GM21723 (cell line): Measurements from ENCODE around the gene SCRN2.

Experiments
- ATAC-seq: cut with Tn5 transposase; IDR thresholded peaks from one replicate; pipeline ENCODE4 v1.9.1; 2021; ENCODE audit warnings: mild to moderate bottlenecking, moderate library complexity; ENCODE audit not compliant: unreplicated experiment

SCRN2 gene

DNA sequence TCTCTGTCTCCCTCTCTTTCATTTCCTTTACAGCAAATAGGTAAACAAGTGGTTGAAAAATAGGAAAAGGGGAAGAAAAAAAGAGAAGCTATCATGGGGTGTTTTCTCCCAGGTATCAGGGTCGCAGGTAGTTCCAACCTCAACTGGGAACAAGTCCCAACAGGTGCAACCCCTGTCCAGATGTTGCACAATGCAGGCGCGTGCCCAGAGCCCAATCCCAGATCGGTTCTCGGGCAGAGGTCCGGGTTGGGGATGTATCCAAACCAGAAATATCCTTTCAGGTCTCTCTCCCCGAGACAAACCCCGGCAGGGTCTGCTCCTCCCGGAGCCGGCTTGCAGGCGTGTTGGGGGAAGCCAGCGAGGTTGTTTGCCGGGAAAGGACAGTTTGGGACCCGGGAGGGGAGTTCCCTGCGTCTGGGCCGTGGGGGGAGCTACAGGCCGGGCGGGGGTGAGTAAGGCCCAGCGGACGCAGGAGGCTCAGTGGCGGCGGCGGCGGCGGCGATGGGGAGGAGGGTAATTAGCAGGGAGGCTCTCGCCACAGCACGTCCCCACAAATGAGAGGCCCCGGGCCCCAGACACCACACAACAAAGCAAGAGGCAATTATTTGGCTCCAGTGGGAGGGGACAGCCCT is 31.1 kb upstream of the SCRN2 start:
- no peak for ATAC-seq

DNA sequence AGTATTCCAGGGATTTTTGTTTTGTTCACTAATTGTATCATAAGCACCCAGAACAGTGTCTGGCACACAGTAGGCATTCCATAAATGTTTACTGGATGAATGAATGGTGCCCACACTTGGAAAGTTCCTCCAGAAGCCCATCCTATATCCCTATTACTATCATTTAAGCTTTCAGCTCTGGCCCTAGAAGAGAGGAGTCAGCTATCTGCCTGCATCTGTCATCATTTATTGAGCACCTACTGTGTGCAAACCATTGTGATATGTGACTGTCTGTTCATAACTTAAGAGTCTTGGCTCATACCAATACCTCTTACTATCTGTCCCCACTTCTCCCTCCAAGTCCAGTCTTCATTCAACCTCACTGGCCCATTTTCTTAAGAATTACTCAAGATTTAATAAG is 30.0 kb upstream of the SCRN2 start:
- no peak for ATAC-seq

DNA sequence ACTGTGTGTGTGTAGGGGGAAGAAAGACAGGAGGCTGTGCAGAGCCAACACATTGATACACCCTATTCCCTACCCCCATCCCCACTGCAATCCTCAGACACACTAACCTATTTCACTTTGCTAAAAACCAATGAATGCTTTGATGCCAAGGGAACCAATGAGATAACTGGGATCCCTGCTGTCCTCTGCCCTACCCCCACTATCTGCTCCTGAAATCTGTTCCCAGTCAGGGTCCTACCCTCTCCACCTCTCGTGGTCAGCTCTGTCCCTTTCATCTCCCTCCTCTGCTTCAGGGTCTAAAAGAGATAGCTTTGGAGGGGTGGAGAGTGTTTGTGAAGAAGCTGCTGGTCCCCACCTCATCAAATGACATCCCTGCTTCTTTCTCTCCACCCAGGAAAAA is 29.0 kb upstream of the SCRN2 start:
- ATAC-seq = no peak

DNA sequence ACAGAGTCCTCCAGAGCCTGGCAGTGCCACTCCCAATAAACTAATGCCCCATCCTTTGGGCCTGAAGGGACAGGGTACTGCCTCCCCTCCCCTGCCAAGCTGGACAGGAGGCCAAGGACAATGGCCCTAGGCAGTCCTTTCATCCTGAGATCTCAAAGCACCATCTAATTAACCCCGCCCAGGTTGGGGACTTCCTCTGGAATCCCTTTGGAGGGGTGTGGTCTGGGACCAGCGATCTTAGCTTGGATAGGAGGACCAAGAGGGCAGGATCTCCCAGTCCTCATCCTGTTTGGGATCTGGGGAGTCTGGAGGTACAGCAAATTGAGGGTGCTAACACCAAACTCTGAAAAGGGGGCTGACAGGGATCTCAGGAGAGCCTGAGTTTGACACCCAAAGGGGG is 28.0 kb upstream of the SCRN2 start:
- no peak for ATAC-seq

DNA sequence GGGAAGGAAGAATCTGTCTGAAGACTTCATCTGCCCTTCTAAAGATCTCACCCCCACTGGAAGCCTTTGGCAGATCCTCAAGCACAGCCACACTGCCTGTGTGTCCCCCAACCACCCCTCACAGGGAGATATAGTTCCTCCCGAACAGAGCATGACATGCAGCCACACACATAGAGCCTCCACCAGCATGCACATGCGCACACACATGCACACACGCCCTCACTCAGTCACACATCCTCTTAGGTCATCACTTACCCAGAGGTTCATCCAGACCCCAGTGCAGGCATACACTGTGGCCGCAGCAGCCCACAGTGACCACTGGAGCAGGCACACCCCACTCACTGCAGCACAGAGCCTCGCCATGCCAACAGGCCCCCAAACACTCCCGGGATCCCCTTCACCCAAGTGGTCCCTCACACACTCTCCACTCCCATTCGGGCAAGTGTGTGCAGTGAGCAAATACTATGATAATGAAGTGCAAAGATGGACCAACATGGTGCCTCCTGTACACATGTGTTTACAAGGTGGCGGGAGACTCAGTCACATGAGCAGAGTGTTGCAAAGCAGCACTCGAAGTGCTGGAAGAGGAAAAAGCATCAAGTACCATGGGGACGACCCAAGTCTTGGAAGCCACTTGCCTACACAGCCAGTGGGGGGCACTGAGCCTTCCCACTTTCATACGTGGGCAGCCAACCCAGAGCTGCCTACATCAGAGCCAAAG is 26.9 kb upstream of the SCRN2 start:
- ATAC-seq = no peak

DNA sequence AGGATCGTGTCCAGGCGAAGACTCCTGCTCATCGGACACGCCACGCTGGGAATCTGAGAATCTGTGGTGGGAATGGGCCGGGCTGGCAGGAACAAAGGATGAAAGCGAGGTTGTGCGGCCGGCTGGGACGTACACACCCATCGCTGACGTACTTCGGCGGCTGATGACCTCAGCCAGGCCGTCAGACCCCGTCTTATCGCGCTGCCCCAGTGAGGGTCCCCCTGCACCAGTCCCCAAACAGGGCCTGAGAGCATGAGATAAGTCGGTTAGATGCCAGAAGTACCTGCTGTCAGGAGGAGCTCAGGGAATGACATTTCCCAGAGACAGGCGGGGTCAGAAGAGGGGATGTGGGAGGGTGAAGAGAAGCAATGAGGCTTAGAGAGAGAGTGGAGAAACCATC is 25.9 kb upstream of the SCRN2 start:
- ATAC-seq = no peak

DNA sequence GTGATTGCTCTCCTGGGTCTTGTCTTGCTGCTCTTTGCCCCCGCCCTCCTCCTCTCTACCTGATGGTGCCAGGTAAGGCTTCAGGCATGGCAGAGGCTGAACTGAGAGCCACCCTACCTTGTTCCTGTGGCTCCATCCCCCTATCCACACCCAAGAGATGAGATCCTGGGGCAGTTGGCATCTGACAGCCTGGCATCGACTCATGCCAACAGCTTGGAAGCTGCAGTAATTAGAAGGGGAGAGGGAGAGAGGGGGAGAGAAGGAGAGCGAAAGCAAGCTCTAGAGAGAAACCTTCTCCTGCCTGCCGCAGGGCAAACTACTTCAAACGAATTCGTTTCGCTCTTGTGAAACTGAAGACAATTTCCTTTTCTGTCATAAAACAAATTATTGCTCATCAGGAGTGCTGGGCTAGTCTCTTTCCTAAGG is 23.7 kb upstream of the SCRN2 start:
- ATAC-seq = no peak

DNA sequence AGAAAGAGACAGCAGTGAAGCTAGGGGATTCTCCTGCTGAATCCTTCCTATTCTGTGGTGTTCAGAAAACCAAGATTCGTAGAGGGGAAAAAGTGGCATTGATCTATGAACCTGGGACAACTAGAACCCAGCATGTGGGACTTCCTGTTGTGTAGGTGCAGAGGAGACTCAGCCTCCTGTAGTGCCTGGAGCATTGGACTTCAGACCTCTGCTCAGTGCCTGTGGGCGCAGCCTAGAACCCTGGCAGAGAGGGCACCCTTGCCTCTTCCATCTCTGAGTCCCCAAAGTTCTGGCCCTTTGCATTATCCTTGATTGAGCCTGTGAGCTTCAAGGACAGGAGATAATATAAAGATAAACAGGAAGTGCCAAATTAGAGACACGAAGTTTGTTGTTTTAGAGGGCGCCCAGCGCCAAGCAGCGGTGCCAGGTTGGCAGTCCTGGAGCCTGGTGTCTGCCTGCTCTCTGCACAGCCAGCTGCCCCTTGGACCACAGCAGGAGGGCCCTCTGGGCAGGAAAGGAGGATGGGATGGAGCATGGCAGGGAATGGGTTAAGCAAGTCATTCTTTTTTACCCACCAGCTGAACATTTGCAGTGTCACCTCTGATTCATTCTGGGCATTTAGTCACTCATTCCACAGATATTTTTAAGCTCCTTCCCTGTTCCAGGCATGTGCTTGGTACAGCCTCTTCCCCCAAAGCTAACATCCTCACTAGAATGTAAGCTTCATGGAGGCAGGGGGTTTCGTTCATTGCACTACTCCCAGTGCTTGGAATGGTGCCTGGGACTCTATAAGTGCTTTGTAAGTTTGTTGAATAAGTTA is 21.8 kb upstream of the SCRN2 start:
- no peak for ATAC-seq

DNA sequence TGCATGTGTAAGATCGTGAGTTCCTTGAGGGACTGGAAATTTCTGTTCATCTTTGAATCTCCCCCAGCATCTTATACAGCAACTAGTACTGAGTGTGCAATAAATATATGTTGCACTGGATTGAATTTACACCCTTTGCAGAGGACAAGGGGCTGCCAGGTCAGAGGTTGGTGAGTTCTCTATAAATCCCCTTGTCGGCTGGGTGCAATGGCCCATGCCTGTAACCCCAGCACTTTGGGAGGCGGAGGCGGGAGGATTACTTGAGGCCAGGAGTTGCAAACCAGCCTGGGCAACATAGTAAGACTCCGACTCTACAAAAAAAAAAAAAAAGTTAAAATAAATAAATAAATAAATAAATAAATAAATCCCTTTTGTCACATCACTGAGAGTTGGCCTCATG is 19.3 kb upstream of the SCRN2 start:
- ATAC-seq = no peak

DNA sequence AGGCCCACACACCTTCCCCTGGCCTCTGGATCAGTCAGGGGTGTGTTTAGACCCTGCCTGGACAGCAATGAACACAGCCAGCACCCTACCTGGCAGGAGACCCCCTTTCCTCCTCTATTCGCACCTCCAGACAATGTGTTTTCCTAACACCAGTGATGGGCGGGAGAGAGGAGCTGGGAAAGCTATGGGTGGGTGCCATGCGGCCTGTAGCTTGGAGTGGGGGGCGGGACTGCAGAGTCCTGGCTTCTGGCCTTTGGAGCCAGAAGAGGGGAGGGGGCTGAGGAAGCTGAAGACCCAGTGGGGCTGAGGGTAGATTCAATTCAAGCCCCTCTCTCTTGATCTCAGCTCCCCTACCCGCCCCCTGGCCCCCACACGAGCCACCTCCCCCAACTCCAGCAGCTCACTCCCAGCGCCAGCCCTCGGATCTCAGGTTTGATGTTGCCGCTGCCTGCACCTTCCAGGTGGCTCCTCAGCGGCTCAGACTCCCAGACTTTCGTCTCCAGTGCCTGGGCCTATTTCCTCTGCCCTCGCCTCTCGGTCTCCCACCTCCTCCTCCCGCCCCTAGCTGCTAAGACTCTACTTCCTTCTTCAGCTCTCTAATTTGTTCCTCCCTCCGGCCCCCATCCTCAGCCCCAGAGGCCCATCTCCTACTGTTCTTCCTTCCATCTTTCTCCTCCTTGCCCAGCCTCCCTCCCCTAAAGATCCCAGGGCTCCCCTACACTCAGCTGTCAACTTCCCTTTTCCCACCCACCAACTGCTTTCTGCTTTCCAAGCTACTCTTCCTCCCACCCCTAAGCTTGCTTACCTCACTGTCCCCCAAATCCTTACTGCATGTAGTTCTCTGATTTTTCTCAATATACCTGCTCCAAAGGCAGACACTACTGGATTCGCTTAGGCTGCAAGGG is 16.7 kb upstream of the SCRN2 start:
- no peak for ATAC-seq

DNA sequence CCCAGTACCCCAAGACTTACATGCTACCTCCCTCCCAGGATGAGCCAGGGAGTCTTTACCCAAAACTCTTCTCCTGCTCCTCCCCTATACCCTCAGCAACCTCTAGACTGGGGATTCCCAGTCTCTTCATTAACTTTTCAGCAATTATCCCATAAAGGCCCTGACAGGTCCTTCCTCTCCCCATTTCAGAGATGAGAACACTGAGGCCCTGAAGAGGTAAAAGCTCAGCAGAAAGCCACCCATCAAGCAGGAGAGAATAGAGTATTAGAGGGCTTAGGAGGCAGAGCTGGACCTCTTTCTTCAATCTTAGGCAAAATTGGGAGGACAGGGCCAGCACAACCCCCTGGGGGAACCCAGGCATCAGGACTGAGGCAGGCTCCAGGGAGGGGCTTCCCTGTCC is 15.8 kb upstream of the SCRN2 start:
- ATAC-seq = no peak

DNA sequence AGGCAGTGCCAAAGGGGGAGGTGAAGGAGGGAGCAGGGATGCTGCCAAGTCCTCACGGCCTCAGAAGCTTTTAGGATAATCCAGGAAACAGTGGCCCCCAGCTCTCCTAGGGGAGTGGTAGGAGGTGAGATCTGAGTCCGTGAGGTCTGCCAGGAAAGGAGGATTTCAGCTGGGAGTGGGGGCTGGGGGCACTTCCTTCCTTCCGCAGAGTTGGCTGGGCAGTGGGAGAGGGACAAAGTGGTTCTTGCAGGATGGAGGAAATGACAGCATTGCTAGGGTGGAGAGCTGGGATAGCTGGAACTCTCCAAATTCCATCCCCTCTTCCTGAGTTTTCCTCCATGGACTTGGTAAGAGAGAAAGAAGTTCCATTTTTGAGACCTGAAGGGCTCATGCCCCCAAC is 14.7 kb upstream of the SCRN2 start:
- no peak for ATAC-seq

DNA sequence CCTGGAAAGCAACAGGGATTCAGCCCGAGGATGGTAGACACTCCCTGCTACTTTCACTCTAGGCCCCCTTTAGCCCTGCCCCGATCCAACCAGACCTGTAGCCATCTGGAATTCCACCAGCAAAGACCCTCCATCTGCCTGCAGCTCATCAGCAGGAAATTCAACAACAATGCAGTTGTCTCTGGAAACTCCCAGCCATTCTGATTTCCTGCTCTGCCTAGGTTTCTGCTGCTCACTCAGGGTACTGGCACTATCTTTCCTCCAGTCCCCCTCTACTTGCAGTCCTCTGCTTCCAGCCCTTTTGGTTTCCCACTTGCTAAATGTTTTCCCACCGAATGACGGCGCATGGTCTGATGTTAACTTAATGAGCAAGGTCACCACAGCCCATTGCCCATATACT is 12.5 kb upstream of the SCRN2 start:
- no peak for ATAC-seq

DNA sequence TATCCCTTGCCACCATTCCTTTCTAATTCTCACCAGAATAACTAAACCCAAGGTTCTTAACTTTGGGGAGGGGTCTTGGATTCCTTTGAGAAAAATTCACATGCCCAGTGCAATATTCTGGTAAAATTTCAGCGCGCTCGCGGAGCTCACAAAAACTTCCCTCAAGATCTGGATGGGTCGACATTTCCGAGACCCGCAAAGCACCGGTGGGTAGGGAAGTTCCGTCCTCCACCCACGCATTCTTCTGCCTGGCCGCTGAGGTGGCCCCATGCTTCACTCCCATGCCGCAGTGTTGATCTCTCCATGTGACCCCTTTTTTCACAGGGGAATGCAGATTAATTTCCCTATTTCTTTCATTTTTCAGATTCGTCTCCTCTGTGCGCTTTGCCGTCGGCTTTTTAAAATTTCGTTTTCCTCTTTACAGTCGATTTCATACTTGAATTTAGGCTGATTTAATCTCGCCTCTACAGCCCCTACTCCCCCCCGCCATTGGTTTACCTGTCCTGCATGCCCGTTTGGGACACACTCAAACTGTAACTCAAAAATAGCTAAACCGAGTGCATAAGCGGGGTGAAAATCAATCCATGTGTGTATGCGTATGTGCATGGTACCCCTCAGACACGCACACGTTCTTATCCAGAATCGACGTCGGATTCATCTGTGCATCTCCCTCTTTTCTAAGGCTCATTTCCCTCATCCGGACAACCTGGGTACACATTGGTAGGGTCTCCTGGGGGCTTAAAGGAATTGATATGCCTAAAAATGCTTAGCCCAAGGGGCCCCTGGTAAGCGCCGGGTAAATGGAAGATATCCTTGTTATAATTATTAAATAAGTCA is 11.3 kb upstream of the SCRN2 start:
- no peak for ATAC-seq

DNA sequence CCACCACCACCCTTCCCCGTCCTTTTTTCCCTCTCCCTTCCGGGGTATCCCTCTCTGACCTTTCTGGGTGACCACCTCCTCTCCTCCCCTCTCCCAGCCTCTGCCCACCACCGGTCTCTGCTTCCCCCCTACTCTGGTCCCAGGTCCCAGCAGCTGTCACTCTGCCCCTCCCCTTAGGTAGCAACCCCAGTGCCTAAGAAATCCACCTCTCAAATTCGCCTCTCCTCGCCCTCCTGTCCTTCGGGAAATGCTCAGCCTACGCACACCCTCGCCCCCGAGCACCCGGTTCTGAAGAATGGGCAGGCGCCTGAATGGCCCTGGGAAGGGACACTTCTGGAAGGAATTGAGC is 10.7 kb upstream of the SCRN2 start:
- ATAC-seq = no peak

DNA sequence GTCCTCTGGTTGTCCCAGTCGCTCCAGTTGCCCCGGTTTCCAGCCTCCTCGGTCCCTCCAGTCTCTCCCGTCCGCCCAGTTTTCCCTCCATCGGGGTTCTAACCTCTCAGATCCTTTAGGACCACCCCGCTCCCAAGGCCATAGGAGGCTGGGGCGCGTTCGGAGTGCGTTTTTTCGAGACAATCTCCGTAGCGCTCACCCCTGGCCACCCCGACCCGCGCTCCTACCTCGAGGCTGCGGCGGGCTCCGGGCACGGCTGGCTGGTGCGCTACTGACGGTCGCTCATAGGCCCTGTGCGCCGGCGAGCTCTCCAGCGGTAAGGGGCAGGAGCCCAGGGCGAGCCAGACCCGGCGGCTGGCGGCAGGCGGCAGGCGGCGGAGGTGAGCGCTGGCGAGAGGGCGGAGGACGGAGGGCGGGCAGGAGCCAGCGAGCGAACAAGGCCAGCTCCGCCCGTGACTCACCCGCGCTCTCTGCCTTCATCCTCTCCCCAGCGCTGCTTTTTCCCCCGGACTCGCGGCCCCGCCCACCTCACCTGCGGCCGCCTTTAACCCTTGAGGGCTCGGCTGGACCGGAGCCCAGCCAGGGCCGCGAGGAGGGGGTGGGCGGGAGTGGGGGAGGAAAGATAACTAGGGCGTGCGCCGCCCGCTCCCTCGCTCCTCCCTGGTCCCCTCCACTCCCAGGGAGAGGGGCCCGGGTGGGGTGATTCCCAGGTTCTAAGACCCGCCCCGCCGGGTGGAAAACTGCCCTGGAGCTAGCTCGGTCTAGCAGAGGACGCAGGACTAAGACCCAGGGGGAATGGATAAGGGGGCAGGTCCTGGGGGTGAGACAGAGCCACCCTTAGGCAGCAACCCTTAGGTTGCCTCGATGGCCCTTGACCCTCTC is 9.9 kb upstream of the SCRN2 start, which contains the start of gene SP6:
TSS of gene SP6 (minus strand) at position 472 of the 882 bp plus-strand sequence. CDS start 2,734 bp downstream, outside the sequence.
- ATAC-seq = no peak

DNA sequence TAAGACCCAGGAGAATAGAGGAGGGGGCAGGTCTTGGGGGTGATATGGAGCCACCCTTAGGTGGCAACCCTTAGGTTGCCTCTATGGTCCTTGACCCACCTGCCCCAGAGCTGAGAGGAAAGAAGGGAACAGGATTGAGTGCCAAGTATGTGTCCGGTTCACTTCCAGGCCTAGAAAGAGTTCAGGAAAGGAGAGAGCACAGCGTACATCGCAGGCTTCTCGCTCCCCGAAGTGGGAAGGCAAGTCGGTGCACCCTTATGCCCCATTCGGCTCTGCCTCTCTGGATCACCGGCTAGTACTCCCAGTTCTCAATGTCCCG is 9.3 kb upstream of the SCRN2 start:
- no peak for ATAC-seq

DNA sequence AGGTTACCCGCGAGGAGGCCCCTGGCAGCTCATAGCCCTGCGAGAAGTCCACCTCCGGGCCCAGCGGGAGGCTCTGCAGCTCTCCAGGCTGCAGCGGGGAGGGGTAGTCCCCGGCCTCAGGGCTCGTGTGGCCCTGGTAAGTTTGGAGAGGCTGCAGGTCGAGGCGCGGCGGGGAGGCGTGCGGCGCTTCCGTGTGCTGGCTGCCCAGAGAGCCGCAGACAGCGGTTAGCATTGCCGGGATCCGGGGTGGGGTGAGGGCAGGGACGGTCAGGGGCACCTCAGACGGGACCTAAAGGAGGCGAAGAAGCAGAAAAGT is 7.1 kb upstream of the SCRN2 start:
- no peak for ATAC-seq
